Activated CD4-positive, alpha-beta T cell treated with anti-CD3 and anti-CD28 coated beads, Interleukin-2, amount 50 U/mL, for 1 hour (primary cell): Measurements from ENCODE around the gene PPP1R26.

ENCODE experiments used
- DNase-seq: peaks from one replicate; pipeline ENCODE4 v3.0.0-alpha.2; 2020

The PPP1R26 gene

DNA sequence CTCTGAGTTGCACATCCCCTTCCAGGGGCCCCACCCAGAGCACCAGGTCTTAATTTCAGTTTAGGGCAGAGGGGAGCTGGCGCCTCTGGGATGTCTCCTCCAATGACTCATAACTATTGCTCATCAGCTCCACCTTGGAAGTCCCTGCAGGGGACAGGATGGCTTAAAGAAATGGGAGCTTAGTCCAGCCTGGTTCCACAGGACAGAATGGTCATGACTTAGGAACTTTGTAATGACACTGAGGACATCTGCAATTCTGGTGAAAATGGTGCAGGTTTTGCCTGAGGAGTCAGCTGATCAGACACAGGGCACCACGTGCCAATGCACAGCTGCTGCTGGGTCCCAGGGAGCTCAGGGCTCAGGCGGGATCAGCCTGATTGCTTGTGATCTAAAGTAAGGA, 16.4 kb upstream of the PPP1R26 start:
- DNase-seq: no peak

DNA sequence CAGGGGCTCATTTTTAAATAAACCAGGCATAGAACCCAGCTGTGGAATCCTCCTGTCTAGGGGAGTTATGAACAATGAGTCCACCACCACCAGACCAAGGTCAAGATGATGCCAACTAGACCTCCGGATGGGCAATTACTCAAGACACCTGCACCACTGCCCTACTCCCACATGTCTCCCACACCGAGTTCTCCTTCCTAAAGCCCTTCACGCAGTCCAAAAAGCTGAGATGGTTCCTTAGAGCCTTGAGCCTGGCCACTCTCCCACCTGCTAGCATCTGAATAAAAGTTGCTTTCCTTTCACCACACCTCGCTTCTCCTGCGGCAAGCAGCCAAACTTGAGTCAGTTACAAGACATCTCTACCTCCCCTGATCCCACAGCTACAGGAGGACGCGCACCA, 15.4 kb upstream of the PPP1R26 start:
- no peak for DNase-seq

DNA sequence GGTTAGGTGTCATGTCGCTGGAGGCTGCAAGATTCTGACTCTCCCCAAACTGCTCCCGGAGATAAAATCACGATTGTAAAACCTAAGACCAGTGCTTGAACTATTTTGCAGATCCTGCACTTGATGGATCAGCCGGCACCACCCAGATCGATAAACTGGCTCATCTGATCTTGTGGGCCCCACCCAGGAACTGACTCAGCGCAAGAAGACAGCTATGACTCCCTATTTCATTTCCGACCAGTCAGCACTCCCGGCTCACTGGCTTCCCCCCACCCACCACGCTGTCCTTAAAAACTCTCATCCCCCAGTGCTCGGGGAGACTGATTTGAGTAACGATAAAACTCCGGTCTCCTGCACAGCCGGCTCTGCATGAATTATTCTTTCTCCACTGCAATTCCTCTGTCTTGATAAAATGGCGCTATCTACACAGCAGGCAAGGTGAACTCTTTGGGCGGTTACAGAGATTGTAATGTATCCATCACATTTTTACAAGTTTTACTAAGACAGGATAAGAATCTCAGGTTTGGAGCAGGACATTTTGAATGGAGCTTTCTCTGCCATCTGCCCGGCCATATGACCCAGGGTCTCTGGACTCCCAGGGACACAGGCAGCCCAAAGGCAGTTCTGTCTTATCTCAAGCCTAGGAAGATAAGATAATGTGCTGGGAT, 10.6 kb upstream of the PPP1R26 start:
- peak; percentile 29 for DNase-seq

DNA sequence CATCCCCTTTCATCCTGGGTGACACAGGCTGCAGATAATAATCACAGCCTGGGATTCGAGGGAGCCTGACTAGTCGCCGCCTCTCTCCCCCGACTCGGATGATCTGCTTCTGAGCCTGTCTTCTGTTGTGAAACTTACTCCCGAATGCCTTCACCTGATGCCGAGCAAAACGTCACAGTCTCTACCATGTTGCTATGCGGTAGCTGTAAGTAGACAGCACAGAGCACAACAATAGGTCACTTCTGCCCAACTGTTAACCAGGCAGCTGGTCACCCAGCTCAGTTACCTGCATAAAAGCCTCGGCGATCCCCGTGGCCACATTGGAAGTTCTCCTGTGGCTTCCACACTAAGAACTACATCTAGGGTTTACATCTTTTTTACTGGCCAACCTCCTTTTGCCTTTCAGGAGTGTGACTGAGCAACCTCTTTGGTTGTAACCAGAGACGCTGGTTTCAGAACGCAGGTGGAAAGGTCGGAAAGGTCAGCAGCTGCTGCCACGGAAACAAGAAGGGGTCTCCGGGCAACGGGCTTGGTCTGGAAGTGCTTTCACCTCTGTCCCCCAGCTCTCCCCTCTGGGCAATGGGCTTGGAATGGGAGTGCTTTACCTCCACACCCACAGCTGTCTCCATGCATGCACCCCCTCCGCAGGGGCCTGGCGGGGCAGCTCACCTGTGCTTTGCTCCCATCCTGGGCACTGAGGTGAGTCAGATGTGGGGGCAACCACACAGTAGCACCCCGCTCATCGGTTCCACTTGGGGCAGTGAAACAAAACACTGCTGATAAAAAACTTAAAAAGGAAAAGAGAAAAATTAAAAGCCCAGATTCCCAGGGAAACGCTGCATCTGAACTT, 7.6 kb upstream of the PPP1R26 start:
- no peak for DNase-seq

DNA sequence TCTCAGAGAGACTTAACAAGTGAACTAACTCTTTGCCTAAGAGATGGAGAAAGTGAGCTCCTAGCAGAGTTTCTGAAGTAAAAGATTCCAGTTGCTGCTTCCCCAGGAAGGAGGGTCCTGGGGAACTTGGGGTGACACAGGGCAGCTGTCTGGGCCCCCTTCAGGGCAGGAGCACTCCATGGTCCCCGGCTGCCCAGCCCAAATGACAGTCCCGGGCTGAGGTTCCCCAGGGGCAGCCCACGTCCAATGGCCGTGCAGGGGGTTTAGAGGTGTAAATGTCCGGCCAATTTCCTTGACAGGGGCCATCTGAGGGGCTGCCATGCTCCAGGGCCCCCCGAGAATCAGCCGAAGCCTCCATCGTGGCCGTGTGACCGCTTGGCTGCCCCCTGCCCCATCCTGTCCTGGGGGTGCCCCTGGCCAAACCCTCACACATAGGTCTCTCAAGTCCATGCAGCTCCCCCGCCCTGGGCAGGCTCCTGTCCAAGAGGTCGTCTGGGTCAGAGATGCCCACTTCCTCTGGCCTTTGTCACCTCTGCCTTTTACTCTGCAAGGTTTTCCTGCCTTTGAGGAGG, 5.5 kb upstream of the PPP1R26 start:
- DNase-seq: no peak

DNA sequence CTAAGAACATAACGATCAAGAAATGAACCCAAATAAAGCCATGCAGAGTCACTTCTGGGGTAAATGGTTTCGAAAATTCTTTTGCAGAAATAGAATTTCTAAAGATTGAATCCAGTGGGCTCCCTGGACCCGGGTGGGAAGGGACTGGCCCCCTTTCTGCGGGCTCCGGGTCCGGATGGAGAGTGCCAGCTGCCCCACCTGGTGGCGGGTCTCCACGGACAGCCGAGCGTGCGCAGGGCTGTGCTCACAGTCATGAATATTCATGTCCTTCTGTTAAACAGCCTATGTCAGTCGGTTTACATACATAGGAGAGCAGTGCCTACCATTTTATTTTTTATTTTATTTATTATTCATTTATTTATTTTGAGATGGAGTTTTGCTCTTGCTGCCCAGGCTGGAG, 4.7 kb upstream of the PPP1R26 start:
- no peak for DNase-seq

DNA sequence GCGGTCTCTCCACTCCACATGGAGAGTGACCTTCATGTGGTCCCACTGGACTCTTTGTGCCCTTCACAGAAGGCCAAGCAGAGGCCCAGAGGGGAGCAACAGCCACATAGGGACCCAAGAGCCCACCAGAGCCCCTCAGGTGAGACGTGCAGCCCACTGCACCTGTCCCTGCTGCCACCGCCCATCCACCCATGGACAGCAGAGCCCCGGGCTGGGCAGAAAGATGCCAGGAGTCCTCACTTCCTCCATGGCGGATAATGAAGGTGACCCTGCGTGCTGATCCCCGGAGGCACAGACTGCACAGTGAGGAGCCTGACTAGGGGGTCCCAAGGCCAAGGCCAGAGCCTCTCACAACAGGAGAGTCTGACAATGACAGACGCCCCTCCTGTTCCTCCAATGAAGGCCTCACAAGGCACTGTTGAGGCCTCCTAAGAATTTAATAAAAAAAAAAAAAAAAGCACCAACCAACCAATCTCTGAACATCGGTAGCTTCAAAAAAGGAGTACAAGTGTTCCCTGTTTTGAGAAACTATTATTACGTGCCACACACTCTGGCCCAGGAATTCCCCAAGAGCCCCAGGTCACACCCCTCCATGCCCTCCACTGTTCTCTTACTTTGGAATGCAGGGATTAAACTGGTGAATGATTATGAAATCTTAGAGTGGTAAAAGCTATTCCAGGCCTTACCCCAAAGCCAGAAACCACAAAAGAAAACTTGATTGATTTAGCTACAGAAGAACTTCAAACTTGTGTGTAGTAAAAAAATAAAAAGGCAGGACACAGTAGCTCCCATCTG, 2.8 kb upstream of the PPP1R26 start:
- DNase-seq: no peak

DNA sequence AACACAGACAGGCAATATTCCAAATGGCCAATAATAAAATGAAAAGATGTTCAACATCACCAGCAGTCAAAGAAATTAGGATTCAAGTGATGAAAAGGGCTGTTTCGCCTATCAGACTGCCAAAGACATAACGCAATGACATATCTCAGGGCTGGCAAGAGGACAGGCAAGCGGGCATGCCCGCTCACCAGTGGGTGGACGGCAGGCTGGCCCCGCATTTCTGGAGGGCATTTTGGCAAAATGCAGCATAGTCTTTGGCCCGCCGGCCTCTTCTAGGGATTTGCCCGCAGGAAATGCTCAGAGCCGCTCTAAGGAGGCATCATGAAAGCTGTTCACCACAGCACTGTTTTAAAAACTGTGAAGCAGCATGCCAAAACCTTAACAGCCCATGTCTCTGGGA, 1.4 kb upstream of the PPP1R26 start:
- no peak for DNase-seq

DNA sequence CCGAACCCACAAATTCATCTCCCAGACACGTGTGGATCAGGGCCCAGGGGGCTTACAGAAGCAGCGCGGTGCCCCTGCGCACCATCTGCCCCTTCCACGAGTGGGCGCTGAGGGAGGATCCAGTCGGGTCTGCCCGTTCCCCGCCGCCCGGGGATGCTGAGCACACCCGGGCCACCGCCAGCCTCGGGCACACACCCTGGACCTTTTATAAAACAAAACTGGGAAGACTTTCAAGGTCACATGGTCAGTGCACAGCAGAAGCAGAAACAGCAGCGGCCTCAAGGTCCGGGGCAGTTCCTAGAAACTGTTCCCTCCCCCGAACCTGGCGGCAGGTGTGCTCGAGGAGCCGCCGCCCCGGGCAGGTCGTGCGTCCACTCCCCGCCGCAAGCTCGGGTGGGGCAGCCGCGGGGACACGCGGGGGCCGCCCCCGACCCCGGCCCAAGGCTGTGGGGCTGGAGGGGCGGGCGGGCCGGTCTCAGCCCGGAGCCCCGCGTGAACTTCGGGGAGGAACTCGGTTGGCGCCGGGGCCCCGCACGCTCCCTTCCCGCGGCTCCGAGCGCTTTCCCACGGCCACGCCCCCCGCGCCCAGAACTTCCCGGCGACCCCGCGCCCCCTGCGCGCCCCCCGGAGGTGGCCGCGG, 633 bp upstream of the PPP1R26 start:
- no peak for DNase-seq

DNA sequence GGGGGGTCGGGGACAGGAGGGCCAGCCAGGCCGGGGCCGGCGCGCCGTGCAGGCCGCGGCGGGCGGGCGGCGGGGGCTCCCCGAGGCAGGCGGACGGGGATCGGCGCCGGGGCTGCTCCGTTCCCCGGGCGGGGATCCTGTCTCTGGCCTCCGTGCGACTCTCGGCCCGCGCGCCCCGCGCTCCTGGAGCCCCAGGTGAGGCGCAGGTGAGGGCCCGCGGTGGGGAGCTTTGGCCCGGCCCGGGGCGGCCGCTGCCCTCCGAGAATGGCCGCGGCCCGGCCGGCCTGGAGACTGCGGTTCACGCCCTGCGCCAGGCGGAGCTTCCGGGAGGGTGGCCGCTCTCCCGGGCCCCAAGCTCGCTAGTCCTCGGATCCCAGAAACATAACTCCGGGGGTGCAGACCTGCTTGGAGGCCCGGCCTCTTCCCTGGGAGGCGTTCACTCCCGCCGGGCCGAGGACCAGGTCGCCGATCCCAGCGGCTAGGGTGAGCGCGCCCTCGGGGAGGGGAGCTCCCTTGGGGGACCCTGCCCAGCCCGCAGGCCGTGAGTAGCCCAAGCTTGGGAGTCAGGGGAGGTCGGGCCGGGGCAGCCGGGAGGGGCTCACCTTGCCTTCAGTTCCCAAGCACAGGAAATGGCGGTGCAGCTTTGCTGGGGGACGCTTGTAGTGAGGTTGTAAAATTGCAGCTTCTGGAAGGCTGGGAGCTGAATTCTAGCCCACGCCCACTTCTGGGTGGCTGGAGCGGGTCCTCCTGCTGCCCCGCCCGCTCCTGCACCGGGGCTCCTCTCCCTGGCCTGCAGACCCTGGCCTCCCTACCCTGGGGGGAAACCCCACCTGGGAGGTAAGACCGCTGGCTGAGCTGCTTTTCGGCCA, 723 bp downstream of the PPP1R26 start:
- DNase-seq: no peak

DNA sequence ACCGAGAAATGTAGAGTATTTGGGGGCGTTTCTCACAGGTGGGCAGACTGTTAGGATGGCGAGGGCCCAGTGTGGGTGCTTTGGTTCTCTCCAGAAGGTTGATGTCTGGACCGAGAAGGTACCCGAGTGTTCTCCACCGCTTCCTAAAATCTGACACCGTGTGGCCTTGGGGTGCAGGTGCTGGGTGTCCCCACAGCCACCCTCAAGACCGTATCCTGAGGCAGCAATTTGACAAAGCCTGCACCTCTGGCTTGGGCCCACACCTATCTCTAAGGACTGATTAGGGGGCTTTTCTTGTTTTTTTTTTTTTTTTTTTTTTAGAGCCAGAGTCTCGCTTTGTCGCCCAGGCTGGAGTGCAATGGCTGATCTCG, 1.3 kb downstream of the PPP1R26 start:
- no peak for DNase-seq

DNA sequence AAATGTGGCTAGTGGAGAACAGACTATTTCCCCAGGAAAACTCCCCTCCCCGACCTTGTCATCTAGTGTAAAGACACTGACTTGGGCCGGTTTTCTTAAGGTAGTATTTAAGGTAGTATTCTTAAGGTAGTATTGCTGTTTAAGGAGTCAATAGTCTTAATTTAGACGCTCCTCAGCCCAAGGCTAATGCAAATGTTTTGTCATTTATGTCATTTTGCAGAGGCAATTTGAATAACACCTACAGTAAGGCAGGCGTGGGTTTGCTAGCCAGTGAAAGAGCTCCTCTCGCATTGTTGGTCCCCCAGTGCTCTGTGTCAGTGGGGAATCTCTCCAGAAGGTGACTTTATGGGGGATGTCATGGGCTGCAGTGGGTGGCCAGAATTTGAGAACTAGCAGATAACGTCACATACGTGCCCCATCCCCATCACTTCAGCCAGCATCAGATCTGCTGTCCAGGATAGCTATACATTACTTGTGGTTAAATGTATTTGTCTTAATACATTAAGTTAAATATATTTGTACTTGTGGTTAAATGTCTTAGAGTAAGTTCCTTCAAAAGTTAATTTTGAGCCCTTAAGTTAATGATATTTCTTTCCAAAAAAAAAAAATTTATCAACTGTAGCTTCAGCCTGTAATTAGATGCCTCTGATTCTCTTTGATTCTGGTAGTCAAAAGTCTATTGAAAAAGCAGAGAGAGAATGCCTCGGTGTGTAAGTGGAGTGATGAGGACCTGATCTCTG, 2.6 kb downstream of the PPP1R26 start:
- DNase-seq: no peak

DNA sequence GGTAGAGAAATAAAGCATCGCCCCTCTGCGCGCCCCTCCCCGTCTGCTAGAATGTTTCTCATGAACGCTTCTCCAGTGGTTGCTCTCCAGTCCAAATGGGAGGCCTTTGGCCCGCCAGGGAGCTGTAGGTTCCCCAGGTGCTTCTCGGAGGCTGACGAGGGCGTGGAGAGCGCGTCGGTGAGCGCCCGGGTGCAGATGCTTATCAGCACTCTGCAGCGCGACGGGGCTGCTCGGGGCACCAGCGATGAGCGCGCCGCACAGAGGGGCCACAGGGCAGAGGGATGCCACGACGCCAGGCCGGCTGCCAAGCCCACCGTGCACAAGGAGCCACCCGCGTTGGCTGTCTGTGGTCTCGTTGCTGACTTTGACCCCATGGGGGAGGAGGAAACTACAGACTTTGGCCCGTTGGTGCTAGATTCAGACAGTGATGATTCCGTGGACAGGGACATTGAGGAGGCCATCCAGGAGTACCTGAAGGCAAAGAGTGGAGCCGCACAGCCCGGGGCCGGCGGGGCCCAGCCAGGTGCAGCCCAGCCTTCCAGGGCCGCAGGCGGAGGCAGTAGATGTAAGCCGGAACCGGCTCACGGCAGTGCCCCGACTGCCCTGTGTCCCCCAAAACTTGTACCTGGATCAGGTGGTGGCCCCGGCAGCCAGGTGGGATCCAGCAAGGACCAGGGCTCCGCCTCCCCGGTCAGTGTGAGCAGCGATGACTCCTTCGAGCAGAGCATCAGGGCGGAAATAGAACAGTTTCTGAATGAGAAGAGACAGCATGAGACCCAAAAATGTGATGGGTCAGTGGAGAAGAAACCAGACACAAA, 5.1 kb downstream of the PPP1R26 start:
- no peak for DNase-seq

DNA sequence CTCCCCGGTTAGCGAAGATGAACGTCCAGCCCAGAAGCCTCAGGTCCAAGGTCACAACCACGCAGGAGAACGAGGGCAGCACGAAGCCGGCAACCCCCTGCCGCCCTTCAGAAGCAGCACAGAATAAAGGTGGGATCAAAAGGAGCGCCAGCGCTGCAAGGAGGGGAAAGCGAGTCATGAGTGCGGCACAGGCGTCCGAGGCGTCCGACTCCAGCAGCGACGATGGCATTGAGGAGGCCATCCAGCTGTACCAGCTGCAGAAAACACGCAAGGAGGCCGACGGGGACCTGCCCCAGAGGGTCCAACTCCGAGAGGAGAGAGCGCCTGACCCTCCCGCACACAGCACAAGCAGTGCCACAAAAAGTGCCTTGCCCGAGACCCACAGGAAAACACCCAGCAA, 5.8 kb downstream of the PPP1R26 start:
- DNase-seq: no peak

DNA sequence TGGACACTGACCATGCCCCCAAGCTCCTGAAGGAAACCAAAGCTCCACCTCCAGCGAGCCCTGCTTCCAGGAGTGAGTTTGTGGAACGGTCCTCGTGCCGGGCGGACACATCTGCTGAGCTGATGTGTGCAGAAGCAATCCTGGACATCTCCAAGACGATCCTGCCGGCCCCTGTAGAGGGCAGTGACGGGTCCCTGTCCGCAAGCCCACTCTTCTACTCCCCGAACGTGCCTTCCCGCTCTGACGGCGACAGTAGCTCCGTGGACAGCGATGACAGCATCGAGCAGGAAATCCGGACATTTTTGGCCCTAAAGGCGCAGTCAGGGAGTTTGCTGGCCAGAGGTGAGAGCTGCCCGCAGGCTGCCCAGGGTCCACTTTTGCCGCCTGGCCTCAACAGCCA, 6.2 kb downstream of the PPP1R26 start:
- no peak for DNase-seq

DNA sequence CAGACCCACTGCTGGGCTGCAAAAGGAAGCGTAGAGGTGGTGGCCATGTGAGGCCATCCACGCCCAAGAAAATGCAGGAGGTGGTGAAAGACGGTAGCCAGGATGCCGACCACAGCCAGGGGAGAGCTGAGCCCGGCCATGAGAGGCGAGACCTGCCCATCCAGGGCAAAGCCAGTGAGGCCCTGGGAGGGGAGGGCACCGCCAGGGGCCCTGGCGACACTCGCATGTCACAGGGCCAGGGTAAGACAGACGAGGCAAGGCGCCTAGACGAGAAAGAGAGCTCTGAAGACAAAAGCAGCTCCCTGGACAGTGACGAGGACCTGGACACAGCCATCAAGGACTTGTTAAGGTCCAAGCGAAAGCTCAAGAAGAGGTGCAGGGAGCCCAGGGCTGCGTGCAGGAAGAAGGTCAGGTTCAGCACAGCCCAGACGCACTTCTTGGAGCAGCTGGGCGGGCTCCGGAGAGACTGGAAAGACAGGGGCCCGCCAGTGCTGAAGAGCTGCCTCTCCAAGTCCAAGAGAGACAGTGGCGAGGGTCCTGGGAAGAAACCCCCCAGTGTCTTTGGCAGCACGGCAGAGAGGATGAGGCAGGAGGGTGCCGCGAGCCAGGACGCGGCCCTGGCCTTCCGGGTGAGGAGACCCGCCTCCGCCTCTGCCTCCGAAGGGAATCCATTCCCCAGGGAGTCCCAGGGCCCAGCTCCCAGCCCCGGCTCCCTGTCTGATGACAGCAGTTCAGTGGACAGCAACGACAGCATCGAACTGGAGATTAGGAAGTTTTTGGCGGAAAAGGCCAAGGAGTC, 6.9 kb downstream of the PPP1R26 start:
- DNase-seq: no peak

DNA sequence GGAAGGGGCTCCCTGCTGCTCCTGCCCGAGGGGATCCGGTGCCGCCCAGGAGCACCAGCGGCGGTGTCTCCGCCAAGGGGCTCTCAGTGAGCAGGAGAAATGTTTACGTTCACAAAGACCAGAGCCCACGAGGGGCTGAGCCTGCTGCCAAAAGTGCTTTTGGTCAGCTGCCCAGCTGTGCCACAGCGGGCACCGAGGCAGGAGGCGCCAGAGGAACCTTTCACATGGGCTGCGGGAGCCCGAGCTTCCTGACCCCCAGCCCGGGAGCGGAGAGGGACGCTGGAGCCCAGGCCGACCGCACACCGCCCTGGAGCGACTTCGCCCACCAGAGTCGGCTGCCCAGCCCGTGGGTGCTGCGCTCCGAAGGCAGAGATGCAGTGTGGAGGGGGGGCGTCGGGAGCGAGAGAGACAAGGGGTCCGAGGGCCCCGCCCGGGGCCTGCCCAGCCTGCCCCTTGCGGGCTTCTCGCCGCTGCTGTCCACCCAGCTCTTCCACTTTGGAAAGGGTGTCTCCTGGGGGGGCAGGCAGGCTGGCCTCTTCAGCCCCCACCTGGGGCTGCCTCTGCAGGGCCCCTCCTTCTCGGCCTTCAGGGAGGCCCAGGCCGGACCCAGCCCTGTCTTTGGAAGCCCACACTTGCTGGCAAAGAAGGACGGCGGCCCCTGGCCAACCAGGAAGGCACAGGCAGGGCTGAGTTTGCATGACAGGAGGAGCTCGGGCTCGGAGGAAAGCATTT, 7.9 kb downstream of the PPP1R26 start:
- no peak for DNase-seq

DNA sequence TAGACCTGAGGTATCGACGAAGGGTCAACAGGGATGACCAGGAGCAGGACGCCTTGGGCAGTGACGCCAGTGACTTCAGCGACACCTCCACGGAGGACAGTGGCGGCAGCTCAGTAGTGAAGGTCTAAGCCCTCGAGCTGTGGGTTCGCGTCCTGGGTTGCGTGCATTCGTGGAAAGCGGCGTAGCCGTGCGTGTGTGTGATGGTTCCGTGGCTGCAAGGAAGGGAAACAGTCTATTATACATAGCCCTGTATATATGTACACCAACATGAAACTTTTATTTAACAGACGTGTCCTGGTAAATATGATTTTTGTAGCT, 8.4 kb downstream of the PPP1R26 start:
- DNase-seq: no peak

DNA sequence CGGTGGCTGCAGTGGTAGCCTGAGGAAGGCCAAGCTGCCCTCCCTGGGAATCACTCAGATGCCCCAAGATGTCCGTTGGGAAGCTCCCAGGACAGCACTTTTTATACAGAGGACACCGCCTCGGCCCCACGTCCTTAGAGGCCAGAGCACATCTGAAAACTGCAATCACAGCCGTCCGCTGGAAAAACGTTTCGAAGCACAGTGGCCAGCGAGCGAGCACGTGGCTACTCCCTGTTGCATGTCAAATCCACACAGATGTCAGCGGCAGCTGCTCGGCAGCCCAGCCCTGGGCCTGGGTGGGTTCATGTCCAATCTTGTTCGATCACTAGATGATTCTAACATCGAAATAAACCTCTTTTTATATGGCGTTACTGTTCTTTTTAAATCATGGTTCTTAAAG, 8.9 kb downstream of the PPP1R26 start:
- DNase-seq: no peak
